DND-41 (cell line): ENCODE data around the gene ZNF629.

Source experiments
- EZH2 ChIP-seq: IDR thresholded peaks from 3 replicates; pipeline ENCODE4 v1.6.1; 2012; ENCODE audit warnings: borderline replicate concordance, low read depth, mild to moderate bottlenecking, moderate library complexity, low read length, inconsistent platforms; ENCODE audit not compliant: severe bottlenecking
- TF ChIP-seq, protein P1 (sequence below): IDR thresholded peaks from 2 replicates; pipeline ENCODE4 v1.5.1; 2012; ENCODE audit warnings: borderline replicate concordance, low read length, moderate library complexity, mild to moderate bottlenecking; ENCODE audit not compliant: poor library complexity, severe bottlenecking; ENCODE audit errors: extremely low read depth

GRCh38 chr16:30747331-30747730, 39.7 kb downstream of the ZNF629 start:
- TF ChIP-seq, protein P1, sequence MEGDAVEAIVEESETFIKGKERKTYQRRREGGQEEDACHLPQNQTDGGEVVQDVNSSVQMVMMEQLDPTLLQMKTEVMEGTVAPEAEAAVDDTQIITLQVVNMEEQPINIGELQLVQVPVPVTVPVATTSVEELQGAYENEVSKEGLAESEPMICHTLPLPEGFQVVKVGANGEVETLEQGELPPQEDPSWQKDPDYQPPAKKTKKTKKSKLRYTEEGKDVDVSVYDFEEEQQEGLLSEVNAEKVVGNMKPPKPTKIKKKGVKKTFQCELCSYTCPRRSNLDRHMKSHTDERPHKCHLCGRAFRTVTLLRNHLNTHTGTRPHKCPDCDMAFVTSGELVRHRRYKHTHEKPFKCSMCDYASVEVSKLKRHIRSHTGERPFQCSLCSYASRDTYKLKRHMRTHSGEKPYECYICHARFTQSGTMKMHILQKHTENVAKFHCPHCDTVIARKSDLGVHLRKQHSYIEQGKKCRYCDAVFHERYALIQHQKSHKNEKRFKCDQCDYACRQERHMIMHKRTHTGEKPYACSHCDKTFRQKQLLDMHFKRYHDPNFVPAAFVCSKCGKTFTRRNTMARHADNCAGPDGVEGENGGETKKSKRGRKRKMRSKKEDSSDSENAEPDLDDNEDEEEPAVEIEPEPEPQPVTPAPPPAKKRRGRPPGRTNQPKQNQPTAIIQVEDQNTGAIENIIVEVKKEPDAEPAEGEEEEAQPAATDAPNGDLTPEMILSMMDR: no peak
- no peak for TF ChIP-seq EZH2
